HG03469 (cell line): ENCODE data around the gene CALU.

Experiments
- ATAC-seq: cut with Tn5 transposase; IDR thresholded peaks from one replicate; pipeline ENCODE4 v1.9.1; 2021; ENCODE audit warnings: mild to moderate bottlenecking, moderate library complexity, moderate number of reproducible peaks; ENCODE audit not compliant: unreplicated experiment

The CALU gene

GRCh38 chr7:128783143-128783861 lies 44.1 kb downstream of the CALU start:
- ATAC-seq = no peak

GRCh38 chr7:128785738-128786137 lies 46.6 kb downstream of the CALU start:
- ATAC-seq = no peak

- no peak for ATAC-seq
Measured at GRCh38 chr7:128788446-128789412, 49.6 kb downstream of the CALU start.

GRCh38 chr7:128790315-128791041 lies 51.3 kb downstream of the CALU start:
- no peak for ATAC-seq

DNA sequence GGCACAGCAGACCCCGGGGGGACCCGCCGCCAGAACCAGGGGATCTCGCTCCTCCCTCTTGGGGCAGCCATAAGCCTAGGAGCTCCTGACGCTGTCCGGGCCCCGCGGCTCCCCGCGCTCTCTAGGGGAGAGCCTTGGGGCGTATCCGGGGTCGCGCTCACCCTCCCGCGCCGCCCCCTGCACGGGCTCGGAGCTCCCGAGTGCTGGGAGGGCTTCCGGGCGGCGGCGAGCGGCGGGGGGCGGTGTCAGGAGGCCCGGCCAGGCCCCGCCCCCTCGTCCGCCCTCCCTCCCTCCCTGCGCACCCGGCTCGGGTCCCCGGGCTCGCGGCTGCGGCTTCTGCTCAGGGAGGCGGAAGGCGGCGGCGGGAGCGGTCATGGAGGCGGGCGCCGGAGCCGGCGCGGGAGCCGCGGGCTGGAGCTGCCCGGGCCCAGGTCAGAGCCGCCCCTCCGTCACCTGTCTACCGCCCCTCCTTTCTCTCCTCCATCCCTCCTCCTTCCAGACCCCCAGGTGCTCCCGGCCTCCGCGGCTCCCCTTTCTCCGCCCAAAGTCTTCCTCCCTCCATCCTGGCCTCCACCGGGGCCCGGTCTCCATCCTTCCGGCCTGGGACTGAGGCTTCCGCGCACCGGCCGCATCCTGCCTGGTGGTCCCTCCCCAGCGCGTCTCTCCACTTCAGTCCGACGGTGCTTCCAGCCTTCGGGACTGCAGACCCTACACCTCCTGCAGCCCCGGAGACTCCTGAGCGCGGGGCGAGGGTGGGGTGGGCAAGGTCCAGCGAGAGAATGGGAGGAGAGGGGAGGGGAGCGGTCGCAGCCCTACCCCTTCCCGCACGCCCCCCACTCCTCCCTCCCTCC lies 52.2 kb downstream of the CALU start, which contains the start of gene CCDC136:
Gene CCDC136 (plus strand): TSS at position 848 of the 851 bp plus-strand sequence. CDS start 444 bp downstream, outside the sequence.
- ATAC-seq = peak; percentile 56

- ATAC-seq = no peak
Measured at GRCh38 chr7:128791972-128792327, 52.8 kb downstream of the CALU start.

DNA sequence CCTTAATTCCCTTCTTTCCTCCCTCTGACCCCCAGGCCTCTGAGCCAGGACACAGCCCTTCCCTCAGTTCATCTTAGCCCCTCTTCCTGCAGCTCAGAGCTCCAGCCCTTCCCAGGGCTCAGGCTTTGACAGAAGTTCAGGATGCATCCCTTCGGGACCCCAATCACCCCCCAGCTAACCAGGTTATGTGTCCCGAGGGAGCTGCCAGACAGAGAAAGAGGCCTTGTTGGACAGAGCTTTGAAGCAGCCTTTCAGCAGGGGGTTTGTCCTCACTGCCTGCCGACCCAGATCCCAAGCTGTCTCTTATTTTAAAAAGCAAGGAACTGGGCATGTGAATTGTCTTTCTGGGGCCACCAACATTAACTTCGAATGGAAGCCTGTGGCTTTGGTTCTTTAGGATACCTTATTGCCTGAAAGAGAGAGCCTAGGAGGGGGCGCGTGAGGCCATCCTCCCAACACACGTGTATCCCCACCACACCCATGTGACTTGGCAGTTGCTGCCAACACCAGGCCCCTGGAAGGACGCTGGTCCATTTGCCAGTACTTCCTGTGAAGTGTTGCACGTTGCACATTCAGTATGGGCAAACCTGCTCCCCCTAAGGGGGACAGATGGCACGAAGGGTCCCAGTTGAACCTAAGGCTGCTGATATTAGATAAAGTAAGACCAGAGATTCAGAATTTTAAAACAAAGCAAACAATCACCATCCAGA lies 53.5 kb downstream of the CALU start:
- ATAC-seq = no peak

DNA sequence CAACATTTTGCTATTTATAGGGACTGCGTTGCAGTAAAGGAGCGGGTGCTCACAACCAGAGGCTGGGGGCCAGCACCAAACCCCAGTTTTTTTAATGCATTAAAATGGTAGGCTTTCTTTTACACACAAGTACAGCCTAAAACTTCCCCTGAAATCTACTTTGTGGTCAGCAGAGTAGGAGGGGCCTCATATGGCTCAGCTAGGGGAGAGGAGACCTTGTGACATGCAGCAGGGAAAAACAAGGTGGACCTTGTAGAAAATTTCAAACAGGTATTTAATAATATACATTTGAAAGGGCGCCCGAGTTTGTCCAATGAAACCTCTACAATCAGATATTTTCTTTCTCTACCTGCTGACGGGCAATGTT lies 54.0 kb downstream of the CALU start:
- no peak for ATAC-seq

DNA sequence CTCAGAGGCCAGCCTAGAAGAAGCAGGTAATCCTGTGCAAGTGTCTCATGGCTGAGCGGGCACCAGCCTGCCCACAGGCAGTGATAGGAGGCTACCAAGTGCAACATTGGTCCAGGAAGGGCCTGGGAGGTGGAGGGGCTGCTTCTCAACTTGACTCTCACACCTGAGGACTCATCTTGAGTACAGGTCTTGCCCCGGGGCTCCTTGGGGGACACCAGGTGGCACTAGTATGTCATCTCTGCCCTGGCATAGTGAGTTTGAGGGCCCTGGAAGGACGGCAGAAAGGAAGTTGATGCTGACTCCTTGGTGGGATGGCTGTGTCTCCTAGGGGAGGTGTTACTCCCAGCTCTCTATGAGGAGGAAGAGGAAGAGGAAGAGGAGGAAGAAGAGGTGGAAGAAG lies 54.9 kb downstream of the CALU start:
- ATAC-seq = no peak

DNA sequence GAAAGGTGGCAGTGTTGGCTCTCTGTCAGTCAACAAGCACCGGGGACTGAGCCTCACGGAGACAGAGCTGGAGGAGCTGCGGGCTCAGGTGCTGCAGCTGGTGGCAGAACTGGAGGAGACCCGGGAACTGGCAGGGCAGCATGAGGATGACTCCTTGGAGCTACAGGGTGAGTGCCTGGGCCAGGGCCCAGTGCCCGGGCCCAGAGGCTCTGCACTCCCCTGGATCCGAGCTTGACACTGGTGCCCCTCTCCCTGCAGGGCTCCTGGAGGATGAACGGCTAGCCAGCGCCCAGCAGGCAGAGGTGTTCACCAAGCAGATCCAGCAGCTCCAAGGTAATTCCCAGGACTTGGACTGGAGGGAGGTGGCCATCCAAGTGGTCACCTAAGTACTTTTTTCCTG lies 55.3 kb downstream of the CALU start:
- no peak for ATAC-seq

DNA sequence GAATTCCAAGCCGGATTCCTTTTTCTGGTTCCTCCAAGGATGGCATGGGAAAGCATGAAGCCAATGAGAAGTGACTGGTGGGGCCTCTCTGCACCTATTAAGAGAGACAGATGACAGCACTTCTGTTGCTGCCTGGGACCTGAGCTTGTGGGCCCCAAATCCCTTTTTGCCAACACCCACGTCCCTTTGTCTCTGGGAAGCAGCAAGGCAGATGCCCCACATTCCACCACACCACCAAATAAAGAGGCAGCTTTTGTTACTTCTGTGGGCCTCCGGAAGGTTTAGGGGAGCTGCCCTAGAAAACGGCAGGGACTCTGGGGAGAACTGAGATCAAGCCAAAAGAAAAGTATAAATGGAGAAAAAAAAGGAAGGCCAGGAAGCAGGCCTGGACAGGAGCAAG lies 56.0 kb downstream of the CALU start:
- no peak for ATAC-seq

DNA sequence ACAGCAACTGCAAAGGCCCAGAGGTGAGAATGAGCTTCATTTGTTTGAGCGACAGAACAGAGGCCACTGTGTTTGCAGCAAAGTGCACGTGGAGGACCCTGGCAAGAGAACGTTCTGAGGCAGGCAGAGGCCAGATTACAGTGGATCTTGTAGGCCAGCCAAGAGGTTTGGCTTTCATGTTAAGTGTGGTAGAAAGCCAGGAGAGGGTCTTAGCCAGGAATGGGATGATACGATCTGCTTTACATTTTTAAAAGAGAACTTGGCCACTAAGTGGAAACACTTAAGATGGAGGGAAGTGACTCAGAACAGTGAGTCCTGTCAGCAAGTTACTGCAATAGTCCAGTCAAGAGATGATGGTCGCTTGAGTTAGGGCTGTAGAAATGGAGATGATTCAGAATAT lies 57.2 kb downstream of the CALU start:
- no peak for ATAC-seq

DNA sequence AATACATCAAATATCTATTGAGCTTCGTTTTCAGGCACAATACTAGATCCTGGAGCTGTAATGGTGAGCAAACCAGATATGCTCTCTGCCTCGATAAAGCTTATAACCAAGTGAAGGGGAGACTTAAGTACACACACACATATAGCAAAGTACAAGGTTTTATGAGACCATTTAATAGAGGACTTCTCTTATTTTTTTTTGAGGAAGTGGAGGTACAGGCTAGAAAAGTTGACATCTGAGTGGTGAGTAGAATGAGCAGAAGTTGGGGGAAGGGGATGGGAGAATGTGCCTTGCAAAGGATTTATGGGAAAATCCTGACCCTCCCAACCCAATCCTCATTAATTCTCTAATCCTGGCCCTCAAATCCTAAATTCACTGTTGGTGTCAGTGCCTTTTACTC lies 60.3 kb downstream of the CALU start:
- no peak for ATAC-seq

DNA sequence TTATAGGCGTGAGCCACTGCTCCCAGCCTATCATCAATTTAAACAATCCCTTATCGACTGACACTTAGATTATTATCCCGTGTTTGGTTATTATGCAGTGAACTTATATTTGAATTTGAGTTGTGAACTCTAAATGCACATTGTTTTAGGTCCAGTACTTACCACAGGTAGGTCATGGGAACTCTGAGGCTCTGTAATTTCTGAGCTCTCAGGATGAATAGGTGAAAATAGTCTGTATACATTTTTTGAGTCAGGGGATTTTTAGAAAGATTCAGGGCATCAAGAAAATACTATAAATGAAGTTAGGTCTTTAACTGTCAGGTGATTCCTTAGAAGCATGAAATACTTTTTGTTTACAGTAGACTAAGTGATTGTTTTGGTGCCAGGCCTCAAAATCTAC lies 61.4 kb downstream of the CALU start:
- ATAC-seq = no peak

DNA sequence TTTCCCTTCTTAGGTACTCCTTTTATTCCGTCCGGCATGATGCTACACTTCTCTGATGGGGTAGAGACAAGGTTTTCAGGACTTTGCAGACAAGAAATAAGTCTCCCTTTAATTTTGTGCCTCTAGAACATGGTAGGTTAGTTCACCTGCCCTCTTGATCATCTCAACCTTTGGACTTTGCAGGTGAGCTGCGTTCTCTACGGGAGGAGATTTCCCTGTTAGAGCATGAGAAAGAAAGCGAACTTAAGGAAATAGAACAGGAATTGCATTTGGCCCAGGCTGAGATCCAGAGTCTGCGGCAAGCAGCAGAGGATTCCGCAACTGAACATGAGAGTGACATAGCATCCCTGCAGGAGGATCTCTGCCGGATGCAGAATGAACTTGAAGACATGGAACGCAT lies 61.8 kb downstream of the CALU start:
- no peak for ATAC-seq

DNA sequence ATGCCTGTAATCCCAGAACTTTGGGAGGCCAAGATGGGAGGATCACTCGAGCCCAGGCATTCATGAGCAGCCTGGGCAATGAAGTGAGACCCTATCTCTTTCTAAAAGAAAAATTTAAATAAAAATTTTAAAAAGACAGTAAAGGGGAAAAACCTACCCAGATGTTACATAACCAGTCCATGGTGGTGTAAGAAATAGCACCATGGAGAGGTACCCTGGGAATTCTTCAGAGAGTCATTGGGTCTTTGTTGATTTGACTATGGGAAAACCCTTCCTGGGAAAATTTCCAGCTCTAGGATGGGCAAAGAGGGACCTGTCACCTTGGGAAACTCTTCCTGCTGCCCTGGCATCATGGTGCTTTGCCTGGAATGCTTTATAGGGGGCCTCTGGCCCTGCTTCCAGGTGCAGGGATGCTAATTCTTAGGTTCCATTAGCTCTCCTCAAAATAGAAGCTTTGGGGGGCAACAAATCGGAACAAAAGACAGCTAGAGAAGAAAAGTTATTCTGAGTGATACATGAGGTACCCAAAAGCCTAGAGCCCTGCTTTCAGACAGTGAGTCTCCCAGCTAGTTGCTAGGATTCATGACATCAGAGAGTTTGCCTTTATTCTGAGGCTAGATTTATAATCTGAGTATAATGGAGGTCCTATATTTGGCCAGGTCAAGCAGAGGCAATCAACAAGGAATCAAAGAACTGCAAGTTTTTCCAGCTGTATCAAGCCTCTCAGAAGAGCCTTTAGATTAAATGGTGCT lies 62.7 kb downstream of the CALU start:
- ATAC-seq = no peak

DNA sequence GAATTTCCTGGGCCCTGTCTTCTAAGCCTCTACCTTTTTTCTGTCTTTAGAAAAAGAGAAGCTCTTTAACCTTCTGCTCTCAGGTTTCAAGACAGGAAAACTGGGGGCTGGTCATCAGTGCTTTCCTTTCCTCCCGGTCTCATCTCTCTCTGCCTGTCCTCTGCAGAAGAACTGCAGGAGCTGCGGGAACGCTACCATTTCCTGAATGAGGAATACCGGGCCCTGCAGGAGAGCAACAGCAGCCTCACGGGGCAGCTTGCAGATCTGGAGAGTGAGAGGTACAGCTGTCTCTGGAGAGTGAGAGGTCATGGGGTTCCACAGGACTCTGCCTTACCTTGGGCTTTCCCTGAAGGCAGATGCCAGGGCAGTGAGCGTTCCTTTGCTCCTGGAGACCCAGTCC lies 65.3 kb downstream of the CALU start:
- no peak for ATAC-seq

DNA sequence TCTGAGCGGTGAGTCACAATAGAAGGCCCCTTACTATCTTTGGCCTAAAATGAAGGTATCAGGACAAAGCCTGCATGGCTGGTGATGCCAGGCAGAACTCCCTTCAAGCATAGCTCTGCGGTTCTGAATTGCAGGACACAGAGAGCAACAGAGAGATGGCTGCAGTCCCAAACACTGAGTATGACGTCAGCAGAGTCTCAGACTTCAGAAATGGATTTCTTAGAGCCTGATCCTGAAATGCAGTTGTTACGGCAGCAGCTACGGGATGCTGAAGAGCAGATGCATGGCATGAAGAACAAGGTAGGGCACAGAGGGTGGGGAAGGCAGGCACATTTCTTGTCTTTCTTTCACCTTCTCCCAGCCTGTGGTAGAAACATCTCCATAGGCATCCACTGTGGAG lies 66.1 kb downstream of the CALU start:
- no peak for ATAC-seq

- ATAC-seq = no peak
Measured at GRCh38 chr7:128807191-128807590, 68.0 kb downstream of the CALU start.
